ENCODE measurements around the gene C5AR1.

GRCh38 chr19:47274071-47274890 lies 35.4 kb upstream of the C5AR1 start, which contains the start of gene INAFM1:
- TF ChIP-seq POLR2A (IDR thresholded peaks at IDR 0.05) (peak; percentile 61), CTCF (IDR thresholded peaks at IDR 0.05) (no peak)

Measured in ovary (tissue), 3 donors.